HG03571 (cell line): Measurements from ENCODE around the gene RAB8A.
"Not testable (repeated sequence)": the region's sequence is repeated elsewhere in the genome, so short reads cannot be mapped to it uniquely, and the experiment has no call there.

Experiments
- ATAC-seq: cut with Tn5 transposase; IDR thresholded peaks from one replicate; pipeline ENCODE4 v1.9.1; 2021; ENCODE audit not compliant: unreplicated experiment

RAB8A gene

DNA sequence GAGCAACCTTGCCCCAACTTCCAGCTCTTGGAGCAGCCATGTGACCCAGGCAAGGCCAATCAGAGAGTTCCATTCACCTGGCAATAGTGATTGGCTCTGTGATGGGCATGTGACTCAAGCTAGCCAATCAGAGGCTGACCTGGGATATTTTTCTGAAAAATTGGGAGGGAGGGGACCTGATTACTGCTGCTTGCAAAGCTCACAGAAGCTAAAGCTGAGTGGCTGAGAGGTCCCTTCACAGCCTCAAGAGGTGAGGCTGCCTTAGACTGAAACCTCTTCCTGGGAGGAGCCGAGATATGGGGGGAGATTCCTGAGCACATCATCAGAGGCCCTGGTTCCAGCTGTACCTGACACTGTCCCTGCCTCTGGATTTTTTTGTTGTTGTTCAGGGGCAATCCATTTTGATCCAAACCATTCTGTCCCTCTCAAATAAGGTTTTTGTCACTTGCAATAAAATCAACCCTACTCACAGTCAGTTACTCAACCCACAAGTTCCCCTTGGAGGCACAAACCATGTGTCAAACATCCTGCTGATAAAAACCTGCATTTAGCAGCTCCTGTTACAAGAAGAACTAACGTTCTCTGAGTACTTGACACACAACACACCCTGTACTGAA is 56.9 kb downstream of the RAB8A start:
- no peak for ATAC-seq

DNA sequence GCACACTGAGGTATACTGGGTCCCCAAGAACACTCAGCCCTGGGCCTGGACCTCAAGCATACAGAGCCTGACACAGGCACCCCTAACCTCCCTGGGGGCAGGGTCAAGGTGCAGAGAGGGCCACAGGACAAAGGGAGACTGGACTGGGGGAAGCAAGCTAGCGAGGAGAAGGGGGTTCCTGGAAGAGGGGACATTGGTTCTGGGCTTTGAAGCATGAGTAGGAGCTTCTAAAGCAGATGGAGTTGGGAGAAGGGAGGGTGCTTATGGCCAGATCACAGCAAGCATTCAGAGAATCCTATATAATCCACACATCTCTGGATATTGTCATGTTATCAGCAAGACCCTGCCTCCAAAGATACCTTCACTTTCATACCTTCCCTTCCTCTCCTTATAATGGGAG is 58.4 kb downstream of the RAB8A start:
- ATAC-seq = no peak

DNA sequence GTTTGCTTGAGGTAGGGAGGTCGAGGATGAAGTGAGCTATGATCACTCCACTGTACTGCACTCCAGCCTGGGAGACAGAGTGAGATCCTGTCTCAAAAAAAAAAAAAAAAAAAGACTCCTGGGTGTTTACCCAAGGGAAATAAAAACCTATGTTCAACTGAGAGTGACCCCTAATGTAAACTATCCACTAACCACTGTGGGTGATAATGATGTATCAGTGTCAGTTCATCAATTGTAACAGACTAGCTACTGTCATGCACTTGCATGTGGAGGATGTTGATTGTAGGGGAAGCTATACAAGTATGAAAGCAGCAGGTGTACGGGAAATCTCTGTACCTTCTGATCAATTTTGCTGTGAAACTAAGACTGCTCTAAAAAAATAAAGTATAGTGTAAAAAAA is 64.3 kb downstream of the RAB8A start:
- no peak for ATAC-seq

DNA sequence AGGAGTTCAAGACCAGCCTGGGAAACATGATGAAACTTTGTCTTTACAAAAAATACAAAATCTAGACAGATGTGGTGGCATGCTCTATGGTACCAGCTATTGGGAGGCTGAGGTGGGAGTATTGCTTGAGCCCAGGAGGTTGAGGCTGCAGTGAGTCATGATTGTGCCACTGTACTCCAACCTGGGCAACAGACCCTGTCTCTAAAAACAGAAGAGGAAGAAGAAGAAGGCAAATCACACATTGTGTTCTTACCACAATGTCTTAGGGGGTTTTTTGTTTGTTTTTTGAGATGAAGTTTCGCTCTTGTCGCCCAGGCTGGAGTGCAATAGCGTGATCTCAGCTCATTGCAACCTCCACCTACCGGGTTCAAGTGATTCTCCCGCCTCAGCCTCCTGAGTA is 67.2 kb downstream of the RAB8A start:
- not testable (repeated sequence) for ATAC-seq

DNA sequence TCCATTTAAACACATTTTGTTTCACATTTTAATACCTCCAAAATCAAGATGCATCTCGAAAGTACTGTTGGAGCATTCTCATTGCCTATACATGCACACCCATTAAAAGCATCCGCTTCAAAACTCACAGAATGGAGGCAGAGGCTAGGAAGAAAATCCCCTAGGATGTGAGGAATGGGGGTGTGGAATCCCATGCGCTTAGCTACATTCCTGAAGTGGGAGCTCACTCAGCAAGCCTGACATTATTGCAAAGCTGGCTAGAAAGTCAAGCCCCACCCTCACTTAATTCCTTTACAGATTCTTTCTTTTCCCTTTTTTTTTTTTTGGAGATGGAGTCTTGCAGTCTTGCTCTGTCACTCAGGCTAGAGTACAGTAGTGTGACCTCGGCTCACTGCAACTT is 68.9 kb downstream of the RAB8A start:
- no peak for ATAC-seq
